ENCODE measurements around the gene TAS2R14.

DNA sequence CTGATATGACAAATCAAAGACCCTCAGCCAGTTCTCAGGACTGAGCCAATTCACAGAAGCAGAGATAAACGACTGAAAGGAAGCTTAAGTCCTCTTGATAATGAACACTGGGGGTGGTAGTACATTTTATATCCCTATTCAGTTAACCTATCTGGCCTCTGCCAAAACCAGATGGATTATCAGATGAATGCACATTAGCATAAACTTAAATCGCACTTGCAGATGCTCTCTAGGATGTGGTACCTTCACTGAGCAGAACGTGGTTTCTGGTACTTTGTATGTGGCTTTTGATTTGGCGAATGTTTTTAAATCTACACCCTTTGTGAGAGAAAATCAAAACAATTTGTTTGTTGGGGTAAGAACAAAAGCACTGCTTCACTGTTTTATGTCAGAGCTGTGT, 21.1 kb upstream of the TAS2R14 start:
- no peak for TF ChIP-seq POLR2A (IDR thresholded peaks at IDR 0.05)
- TF ChIP-seq, protein P1, sequence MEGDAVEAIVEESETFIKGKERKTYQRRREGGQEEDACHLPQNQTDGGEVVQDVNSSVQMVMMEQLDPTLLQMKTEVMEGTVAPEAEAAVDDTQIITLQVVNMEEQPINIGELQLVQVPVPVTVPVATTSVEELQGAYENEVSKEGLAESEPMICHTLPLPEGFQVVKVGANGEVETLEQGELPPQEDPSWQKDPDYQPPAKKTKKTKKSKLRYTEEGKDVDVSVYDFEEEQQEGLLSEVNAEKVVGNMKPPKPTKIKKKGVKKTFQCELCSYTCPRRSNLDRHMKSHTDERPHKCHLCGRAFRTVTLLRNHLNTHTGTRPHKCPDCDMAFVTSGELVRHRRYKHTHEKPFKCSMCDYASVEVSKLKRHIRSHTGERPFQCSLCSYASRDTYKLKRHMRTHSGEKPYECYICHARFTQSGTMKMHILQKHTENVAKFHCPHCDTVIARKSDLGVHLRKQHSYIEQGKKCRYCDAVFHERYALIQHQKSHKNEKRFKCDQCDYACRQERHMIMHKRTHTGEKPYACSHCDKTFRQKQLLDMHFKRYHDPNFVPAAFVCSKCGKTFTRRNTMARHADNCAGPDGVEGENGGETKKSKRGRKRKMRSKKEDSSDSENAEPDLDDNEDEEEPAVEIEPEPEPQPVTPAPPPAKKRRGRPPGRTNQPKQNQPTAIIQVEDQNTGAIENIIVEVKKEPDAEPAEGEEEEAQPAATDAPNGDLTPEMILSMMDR (IDR thresholded peaks at IDR 0.05) = no peak

All from thyroid gland (tissue), 4 donors.